COLO668 (cell line): ENCODE results near the gene PRKCE.

Experiments used
- DNase-seq: peaks from one replicate; lab custom pipeline; 2025; ENCODE audit not compliant: unreplicated experiment; lab: John Stamatoyannopoulos, UW

Gene PRKCE

GRCh38 chr2:46236006-46236875 is 584.8 kb downstream of the PRKCE start:
- DNase-seq: no peak

DNA sequence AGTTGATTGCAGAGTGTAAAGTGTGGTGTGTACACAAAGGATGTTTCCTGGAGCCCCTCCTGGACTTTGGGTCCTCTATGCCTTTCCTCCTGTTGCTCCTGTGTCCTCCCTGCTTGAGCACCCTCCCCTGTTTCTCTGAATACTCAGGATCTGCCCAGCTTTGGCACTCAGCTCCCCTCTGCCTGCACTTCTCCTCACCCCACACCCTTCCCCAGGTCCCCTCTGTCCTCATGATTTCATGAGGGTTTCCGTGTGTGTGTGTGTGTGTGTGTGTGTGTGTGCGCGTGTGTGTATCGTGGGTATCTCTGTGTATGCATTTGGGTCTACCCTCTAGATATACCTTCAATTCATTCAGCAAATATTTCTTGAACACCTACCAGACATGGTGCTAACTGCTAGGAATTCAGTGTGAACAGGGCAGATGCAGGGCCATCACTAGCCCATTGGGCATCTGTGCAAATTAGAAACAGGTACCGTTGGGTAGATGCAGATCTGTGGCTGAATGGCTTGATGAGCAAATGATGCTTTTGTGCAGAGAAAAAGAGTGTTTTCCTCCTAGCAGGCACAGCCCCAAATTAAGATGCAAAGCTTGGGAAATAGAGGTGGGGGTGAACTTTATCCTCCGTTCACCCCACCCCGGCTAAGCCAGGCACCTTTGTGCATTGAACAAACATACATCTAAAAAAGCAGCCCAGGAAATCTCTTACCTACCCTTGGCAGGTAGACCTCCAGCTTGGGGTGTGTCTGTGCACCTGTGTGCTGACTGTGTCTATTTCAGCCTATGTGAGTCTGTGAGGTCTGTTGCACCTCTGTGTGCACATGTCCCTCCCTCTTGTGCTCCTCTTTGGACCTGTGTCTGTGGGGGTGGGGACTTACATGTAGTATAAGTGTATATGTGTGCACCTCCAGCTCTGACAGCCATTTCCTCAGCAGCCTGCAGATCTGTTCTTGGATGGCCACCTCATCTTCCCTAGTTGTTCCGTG is 585.7 kb downstream of the PRKCE start:
- DNase-seq: no peak
